GM23338 (cell line): ENCODE data around the gene PDGFC.

Source experiments
- EZH2 ChIP-seq: fragments of 200-600 bp; sonication (generic); IDR thresholded peaks from one replicate; pipeline ENCODE4 v1.8.0; 2017; ENCODE audit warnings: antibody characterized with exemption, mild to moderate bottlenecking, low read depth; ENCODE audit not compliant: unreplicated experiment
- EZH2phosphoT487 ChIP-seq: fragments of 200-600 bp; sonication (generic); IDR thresholded peaks from one replicate; pipeline ENCODE4 v1.8.1; 2018; ENCODE audit warnings: antibody characterized with exemption; ENCODE audit not compliant: unreplicated experiment
- NANOG ChIP-seq: IDR thresholded peaks from 2 replicates; pipeline ENCODE4 v1.6.1; 2016; ENCODE audit warnings: antibody characterized with exemption, borderline replicate concordance
- POLR2AphosphoS5 ChIP-seq: IDR thresholded peaks from 2 replicates; pipeline ENCODE4 v1.6.1; 2016; ENCODE audit warnings: antibody characterized with exemption, low read depth
- ZNF114 ChIP-seq: fragments of 250-450 bp; sonication (Bioruptor Pico); IDR thresholded peaks from 2 replicates; pipeline ENCODE4 v1.5.0; 2020; ENCODE audit warnings: mild to moderate bottlenecking, moderate library complexity
- TF ChIP-seq, protein P1 (sequence below), 2 experiments: fragments of 200-600 bp in 1 of 2; sonication (generic) in 1 of 2; conservative IDR thresholded peaks; 2 replicates each; pipeline versions ENCODE4 v1.5.1 to v1.6.1; 2016 to 2017; ENCODE audit warnings: antibody characterized with exemption in 2 of 2, low read depth in 2 of 2, mild to moderate bottlenecking in 2 of 2, moderate library complexity in 1 of 2

DNA sequence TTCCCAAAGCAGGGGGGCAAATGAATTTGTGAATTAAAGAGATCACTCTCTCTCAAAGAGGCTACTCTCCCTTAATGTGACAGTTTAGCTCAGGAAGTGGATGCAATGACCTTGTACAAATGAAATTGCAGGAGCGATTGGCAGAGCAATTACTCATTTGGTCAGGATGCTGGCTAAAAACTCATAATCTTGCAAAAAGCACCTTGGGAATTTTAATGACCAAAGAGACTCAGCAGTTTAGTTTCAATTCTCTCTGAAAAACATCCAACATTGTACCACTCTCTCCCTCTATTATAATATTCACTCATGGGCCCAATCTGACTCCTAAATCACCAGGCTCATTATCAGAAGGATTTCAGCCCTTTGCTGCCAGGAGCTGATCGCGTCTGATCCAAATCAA lies 26.1 kb downstream of the PDGFC start:
- TF ChIP-seq, protein P1, sequence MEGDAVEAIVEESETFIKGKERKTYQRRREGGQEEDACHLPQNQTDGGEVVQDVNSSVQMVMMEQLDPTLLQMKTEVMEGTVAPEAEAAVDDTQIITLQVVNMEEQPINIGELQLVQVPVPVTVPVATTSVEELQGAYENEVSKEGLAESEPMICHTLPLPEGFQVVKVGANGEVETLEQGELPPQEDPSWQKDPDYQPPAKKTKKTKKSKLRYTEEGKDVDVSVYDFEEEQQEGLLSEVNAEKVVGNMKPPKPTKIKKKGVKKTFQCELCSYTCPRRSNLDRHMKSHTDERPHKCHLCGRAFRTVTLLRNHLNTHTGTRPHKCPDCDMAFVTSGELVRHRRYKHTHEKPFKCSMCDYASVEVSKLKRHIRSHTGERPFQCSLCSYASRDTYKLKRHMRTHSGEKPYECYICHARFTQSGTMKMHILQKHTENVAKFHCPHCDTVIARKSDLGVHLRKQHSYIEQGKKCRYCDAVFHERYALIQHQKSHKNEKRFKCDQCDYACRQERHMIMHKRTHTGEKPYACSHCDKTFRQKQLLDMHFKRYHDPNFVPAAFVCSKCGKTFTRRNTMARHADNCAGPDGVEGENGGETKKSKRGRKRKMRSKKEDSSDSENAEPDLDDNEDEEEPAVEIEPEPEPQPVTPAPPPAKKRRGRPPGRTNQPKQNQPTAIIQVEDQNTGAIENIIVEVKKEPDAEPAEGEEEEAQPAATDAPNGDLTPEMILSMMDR (conservative IDR thresholded peaks at IDR 0.05; ENCODE audit: low read depth in 2 of 2): no peak
- no peak for TF ChIP-seq EZH2phosphoT487
- TF ChIP-seq NANOG: no peak
- TF ChIP-seq POLR2AphosphoS5: no peak
- no peak for TF ChIP-seq EZH2
- no peak for TF ChIP-seq ZNF114
